ENCODE results near the gene GABRB1.

- TF ChIP-seq POLR2AphosphoS5 (IDR thresholded peaks at IDR 0.05) (no peak), CTCF (IDR thresholded peaks at IDR 0.05) (no peak)
Measured at GRCh38 chr4:47355568-47355967, 324.2 kb downstream of the GABRB1 start.
